GM18909 (cell line): ENCODE measurements around the gene AK8.

Experiments
- ATAC-seq: cut with Tn5 transposase; IDR thresholded peaks from one replicate; pipeline ENCODE4 v1.9.1; 2021; ENCODE audit warnings: mild to moderate bottlenecking; ENCODE audit not compliant: unreplicated experiment, poor library complexity

AK8 gene

DNA sequence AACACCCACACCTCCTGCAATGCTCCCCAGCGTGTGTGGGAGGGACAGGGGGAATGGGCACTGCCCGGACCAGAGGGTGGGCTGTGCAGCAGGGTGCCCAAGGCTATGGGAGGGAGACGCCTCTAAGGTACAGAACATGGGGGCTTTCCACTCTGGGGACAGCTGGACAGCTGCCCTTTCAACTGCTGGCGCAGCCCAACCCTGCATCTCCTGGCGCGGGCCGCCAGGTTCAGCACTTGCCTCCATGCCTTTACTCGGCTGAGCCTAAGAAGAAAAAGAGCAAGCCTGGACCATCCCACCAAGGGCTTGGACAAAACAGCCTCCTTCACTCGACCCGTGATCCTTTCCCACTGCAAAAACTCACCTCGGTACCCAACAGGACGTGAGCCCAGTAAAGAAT lies 15.0 kb downstream of the AK8 start:
- ATAC-seq: no peak

DNA sequence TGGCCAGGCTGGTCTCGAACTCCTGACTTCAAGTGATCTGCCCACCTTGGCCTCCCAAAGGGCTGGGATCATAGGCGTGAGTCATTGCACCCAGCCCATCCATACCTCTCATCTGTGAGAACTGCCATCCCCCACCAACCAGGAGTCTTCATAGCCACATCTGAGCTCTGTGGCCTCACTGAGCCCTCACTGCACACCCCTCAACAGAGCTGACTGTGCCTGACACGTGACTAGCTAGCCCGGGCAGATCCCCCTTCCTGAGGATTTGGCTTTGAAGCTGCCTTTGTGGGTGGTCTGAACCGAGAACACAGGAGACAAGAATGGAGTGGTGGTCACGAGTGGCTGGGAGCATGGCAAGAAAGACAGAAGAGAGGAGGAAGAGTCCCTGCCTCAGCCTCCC lies 15.6 kb downstream of the AK8 start:
- no peak for ATAC-seq

- ATAC-seq: no peak
Measured at GRCh38 chr9:132861666-132862065, 16.4 kb downstream of the AK8 start.

- no peak for ATAC-seq
Measured at GRCh38 chr9:132858751-132859150, 19.3 kb downstream of the AK8 start.

DNA sequence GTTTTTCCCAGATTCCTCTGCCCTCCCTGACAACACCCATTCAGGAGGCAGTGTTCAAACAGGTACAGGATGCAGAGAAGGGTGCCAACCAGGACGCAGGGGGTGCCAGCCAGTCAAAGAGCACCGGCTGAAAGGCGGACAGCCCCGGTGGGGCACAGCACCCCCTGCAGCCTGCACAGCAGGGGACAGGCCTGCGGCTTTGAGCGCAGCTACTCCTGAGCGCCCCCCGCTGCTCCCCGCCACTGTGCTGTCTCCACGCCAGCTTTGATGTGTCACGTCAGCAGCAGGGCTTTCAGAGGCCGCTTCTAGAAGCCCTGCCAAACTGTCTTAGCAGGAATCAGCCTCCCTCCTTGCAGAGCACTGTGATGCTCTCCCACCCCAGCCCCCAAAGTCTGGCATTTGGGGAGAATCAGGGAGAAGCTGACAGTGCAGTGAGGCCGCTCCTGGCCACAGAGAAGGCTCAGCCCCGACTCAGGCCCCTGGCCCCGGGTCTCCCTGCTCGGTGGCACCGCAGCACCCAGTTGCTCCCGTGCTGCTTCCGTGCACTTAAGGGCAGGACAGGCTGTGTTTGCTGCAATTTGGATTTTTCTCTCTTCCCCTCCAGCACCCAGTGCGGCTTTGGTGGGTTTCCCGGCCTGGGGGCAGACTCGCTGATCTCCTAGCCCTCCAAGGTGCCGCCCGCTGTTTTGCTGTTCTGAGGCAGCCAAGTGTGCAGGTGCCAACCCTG lies 20.3 kb downstream of the AK8 start:
- ATAC-seq: no peak

- no peak for ATAC-seq
Measured at GRCh38 chr9:132857031-132857430, 21.1 kb downstream of the AK8 start.

- ATAC-seq: no peak
Measured at GRCh38 chr9:132855904-132856303, 22.2 kb downstream of the AK8 start.

GRCh38 chr9:132854832-132855231 lies 23.3 kb downstream of the AK8 start:
- ATAC-seq: no peak

DNA sequence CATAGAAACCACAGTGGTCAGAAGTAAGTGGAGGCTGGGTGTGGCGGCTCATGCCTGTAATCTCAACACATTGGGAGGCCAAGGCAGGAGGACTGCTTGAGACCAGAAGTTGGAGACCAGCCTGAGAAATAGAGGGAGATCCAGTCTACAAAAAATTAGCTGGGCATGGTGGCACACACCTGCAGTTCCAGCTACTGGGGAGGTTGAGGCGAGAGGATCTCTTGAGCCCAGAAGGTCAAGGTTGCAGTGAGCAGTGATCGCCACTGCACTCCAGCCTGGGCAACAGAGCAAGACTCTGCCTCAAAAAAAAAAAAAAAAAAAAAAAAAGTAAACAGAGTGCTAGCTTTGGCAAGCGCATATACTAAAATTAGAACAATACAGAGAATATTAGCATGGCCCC lies 24.6 kb downstream of the AK8 start:
- ATAC-seq: no peak

GRCh38 chr9:132849185-132849706 lies 28.8 kb downstream of the AK8 start:
- ATAC-seq: no peak

- ATAC-seq: no peak
Measured at GRCh38 chr9:132846918-132847515, 31.1 kb downstream of the AK8 start.

DNA sequence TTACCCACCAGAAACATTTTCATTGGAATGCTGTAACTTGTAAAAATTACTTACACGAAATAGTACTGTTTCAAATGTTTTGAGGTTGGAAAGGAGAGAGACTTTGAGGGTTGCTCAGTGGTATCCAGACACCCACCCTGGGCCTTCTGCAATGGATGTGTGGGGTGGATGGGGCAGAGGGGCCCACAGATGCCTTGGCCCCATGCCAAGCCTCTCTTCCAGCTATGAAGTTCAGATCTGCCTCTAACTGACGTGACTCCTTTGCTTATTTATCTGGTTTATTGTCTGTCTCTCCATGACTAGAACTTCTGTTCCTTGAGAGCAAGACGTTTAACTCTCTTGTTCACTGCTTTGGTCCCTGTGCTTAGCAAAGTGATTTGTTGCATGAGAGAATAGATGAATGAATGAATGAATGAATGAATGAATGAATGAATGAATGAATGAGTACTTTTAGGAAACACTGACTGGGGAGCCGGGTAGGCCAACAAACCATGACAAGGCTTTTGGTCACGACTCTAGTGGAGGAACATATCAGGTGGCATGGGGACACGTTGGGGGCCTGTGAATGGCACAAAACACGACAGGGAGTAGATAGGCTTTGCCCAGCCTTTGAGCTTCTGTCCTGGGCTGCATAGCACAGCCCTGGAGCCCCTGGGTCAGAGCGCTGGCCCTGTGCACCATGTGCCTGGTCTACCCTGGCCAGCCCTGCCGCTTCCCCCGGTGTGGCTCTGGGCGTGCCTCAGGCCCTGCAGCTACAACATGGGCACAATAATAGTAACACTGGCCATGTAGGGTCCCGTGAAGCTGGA lies 31.8 kb downstream of the AK8 start:
- no peak for ATAC-seq

GRCh38 chr9:132842124-132843044 lies 35.7 kb downstream of the AK8 start:
- no peak for ATAC-seq

DNA sequence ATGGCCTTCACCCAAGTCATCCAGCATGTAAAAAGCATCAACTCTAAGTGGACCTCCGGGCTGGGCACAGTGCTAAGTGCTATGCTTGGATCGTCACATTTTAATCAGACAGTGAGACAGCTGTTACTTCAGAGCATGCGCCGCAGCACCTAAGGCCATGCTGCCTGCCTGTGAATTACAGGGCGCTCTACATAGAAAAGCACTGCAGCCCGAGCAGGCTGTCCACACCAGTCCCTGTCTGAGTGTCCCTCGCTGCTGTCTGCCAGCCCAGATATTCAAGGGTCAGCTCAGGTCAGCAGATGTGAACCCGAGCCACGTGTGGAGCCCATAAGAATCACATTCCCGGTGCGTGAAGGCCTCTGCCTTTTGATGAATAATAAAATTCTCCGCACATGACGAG lies 37.1 kb downstream of the AK8 start:
- ATAC-seq: no peak

DNA sequence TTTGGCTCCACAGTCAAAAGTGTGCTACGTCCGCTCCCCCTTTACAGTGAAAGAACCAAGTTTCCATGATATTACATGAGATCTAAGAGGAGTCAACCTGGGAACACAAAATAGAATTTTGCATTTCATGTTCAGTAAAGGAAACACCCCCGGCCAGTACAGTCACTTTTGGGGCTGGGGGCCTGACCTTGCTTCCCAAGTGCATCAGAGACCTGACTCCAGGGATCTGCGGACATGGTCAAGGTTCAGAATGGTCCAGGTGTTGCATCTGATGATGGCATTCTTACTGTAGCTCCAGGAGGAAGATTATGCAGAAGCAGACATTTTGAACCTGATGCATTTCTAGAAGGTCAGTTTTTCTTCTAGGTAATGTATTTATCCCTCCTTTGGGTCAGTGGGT lies 39.8 kb downstream of the AK8 start:
- ATAC-seq: no peak

DNA sequence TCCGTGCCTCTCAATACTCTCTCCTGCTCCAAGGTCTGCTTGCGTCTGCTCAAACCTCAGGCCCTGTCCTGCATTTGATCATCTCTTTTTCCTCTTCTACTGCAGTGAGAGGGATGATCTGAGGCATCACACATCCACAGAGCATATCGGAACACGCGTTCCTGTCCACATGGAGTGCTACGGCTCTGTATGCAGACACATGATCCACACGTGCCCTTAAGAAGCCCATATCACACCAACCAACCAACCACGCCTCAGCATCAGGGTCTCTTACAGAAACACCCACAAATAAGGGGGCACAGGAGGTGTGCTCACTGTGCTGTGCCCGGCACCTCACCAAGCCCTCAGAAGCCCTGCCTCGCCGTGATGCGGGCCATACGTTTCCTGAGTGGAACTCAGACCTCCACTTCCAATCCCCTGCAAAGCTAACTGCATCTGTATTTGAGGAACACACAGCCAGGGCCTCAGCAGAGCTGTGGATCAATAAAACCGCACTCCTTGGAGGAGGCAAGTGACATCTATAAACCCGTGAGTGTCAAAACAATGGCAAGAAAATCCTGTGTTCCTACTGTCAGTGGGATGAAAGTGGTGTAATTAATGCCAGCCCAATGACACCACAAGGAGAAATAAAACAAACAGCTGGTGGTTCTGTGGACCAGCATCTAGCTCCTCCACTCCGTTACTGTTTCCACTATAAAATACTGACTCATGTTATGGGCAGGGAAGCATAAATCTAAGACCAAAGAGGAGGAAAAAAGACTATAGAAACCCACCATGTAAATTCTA lies 40.4 kb downstream of the AK8 start:
- ATAC-seq: no peak

GRCh38 chr9:132834343-132834742 lies 43.7 kb downstream of the AK8 start:
- no peak for ATAC-seq

GRCh38 chr9:132833550-132834121 lies 44.4 kb downstream of the AK8 start:
- ATAC-seq: no peak
